ENCODE data around the gene DOCK9.

The DOCK9 gene

DNA sequence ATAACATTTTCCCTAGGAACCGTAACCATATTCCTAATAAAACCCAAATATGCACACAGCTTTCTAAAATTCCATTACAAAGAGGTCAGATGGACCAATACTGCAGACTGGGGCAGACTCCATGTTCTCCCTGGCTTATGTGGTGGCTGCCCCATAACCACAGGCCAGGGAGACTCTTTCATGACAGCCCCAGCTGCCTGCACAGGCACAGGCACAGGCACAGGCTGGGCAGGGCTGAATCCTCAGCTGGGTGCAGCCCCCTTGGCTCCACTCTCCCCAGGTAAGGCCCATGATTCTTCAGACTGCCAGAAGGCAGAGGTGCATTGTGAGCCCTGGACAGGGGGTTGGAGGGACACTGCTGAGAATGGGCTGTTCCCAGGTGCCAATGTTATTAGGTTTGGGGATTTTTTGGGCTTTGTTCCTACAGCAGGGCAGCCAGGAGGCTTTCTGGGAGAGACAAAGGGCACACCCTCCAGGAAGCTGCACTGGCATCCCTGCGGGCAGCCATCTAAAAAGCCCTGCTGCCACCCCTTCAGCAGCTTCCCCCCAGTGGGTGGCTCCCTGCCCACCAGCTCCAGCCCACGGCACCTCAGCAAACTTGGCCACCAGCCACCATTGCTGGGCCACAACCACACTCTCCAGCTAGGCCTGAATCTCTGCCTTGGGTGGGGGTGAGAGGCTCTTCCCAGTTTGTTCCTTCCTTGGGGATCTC is 20.0 kb downstream of the DOCK9 start:
- H3K36me3 ChIP-seq, result no peaks in the 10 kb centered on the region
- no peaks in the 10 kb centered on the region for H3K9me3 ChIP-seq (ENCODE audit: severe bottlenecking)
- H3K4me3 ChIP-seq (ENCODE audit: low read depth, low read length), result no peak overlapping the region
- 0 out of 2 replicates have a peak overlapping the region, but pooled peaks have one; percentile 1 for H3K27ac ChIP-seq
- H3K27me3 ChIP-seq (ENCODE audit: insufficient read depth, low read depth, severe bottlenecking), result no peaks in the 10 kb centered on the region
- DNase-seq, result no peak
- no peak for TF ChIP-seq CTCF (IDR thresholded peaks at IDR 0.05; ENCODE audit: low read depth, low read length)

- no peak for TF ChIP-seq CTCF (IDR thresholded peaks at IDR 0.05; ENCODE audit: low read depth, low read length)
- H3K9me3 ChIP-seq (ENCODE audit: severe bottlenecking), result no peaks in the 10 kb centered on the region
- no peaks in the 10 kb centered on the region for H3K36me3 ChIP-seq
Measured at GRCh38 chr13:98955336-98955735, 22.5 kb downstream of the DOCK9 start.

DNA sequence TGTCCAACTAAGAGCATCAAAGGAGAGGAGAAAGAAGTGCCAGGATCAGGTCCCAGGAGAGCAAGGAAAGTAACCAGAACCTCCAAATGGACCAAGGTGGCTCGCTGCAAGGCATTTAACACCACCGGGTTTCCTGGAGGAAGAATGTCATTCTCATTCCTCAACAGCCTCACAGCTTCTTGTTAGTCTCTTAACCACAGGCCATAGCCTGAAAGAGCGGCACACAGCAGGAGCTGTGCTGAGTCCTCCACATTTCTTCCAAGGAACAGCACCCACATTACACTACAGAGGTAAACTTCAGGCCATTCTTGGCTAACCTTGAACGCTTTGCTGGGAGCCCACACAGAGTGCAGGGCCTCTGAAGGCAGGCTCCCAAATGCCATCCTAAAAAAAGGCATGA is 23.6 kb downstream of the DOCK9 start:
- no peak overlapping the region for H3K27ac ChIP-seq
- H3K9me3 ChIP-seq (ENCODE audit: severe bottlenecking), result no peaks in the 10 kb centered on the region
- H3K4me3 ChIP-seq (ENCODE audit: low read depth, low read length), result no peak overlapping the region
- H3K36me3 ChIP-seq, result no peaks in the 10 kb centered on the region
- TF ChIP-seq CTCF (IDR thresholded peaks at IDR 0.05; ENCODE audit: low read depth, low read length), result no peak
- DNase-seq, result no peak
- no peaks in the 10 kb centered on the region for H3K27me3 ChIP-seq (ENCODE audit: insufficient read depth, low read depth, severe bottlenecking)

More at GRCh38 chr13:98955336-98955735, 22.5 kb downstream of the DOCK9 start:
- Histone ChIP-seq H3K4me3 (ENCODE audit: low read depth, low read length) (no peak overlapping the region), H3K27ac (no peak overlapping the region), H3K27me3 (ENCODE audit: insufficient read depth, low read depth, severe bottlenecking) (no peaks in the 10 kb centered on the region)
- no peak for DNase-seq

DNA sequence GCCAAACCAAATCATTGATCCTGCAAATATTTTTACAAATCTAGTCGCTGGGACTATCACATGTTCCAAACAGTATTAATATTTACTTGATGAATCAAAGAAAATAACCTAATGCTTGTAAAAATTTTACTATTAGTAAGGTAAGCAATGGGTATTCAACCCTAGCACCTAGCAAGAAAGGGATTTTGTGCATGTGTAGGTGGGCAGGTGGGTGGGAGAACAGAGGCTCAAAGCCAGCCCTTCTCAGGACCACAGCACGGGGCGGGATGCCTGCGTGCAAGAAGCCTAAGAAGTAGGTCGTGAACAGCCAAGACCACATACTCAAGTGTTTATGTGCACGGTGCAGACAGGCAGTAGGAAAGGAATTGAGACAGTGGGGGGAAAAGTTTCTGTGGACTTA is 26.6 kb downstream of the DOCK9 start:
- Histone ChIP-seq H3K27me3 (ENCODE audit: insufficient read depth, low read depth, severe bottlenecking) (no peaks in the 10 kb centered on the region), H3K4me3 (ENCODE audit: low read depth, low read length) (no peak overlapping the region), H3K27ac (peak overlapping the region; percentile 51), H3K36me3 (no peaks in the 10 kb centered on the region), H3K9me3 (ENCODE audit: severe bottlenecking) (no peaks in the 10 kb centered on the region)
- no peak for DNase-seq
- TF ChIP-seq CTCF (IDR thresholded peaks at IDR 0.05; ENCODE audit: low read depth, low read length), result no peak

DNA sequence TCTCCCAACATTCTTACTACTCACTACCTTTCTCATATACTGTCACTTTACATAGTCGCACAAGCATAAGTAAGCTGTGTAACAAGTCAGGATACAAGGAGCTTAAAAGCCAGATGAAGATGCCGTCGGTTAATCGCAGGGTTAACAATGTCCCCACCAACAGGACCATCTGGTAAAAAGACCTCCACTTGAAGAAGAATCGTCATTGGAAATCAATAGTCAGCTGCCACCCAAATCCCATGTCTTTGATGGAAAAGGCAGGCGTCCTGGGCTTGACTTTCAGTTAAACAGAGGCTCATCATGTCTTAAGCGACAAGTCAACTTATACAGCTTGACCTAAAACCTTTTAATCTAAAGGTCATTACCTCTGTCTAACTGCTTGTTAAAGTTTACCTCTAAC is 27.2 kb downstream of the DOCK9 start:
- no peak for TF ChIP-seq CTCF (IDR thresholded peaks at IDR 0.05; ENCODE audit: low read depth, low read length)
- H3K27me3 ChIP-seq (ENCODE audit: insufficient read depth, low read depth, severe bottlenecking), result no peaks in the 10 kb centered on the region
- H3K27ac ChIP-seq, result peak overlapping the region; percentile 51

DNA sequence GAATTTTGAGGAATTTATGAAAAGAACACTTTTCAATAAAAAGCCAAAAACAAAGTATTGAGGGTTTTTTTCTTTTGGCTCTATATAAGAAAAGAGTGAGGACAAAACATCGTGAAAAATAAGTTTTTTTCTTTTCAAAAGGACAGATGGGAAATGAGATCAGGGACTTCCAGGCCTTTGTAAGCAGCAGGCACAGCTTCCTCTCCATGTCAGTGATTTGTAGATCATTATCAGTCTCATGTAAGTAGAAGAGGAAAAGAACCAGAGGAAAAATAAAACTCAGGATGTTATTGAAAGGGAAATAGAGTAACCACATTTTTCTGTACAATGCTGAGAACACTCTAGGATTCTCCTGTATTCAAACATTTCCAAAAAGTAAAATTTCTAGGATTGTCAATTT is 29.9 kb downstream of the DOCK9 start:
- Histone ChIP-seq H3K4me3 (ENCODE audit: low read depth, low read length) (no peak overlapping the region), H3K27ac (peak overlapping the region; percentile 33), H3K27me3 (ENCODE audit: insufficient read depth, low read depth, severe bottlenecking) (no peaks in the 10 kb centered on the region), H3K36me3 (no peaks in the 10 kb centered on the region), H3K9me3 (ENCODE audit: severe bottlenecking) (no peaks in the 10 kb centered on the region)
- DNase-seq, result no peak
- no peak for TF ChIP-seq CTCF (IDR thresholded peaks at IDR 0.05; ENCODE audit: low read depth, low read length)

More for the DNA sequence above, 27.2 kb downstream of the DOCK9 start:
- Histone ChIP-seq H3K36me3 (no peaks in the 10 kb centered on the region), H3K9me3 (ENCODE audit: severe bottlenecking) (no peaks in the 10 kb centered on the region), H3K4me3 (ENCODE audit: low read depth, low read length) (no peak overlapping the region)
- DNase-seq, result peak; percentile 80
